GM21529 (cell line): ENCODE data around the gene REN.

Source experiments
- ATAC-seq: cut with Tn5 transposase; IDR thresholded peaks from one replicate; pipeline ENCODE4 v1.9.1; 2021; ENCODE audit not compliant: unreplicated experiment

Gene REN

DNA sequence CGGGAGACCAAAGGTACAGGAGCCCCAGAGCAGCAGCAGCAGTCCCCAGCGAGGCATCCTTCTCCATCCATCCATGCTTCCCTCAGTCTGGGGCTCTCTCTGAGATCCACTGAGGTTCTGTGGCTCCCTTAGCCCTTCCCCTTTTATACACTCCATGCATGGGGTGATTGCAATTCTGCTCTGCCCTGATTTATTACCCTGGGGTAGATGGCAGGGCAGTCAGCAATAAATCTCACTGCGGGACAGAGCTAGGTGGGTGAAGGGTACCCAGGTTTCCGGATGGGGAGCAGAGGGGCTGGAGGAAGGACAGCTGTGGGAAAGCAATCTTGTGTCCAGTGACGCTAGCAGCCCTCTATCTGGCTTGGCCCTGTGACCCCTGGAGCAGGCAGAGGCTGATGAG lies at the start of gene REN:
Gene REN (minus strand): TSS at position 119 of the 400 bp plus-strand sequence. CDS start 44 bp downstream, at position 75.
- ATAC-seq, result no peak

DNA sequence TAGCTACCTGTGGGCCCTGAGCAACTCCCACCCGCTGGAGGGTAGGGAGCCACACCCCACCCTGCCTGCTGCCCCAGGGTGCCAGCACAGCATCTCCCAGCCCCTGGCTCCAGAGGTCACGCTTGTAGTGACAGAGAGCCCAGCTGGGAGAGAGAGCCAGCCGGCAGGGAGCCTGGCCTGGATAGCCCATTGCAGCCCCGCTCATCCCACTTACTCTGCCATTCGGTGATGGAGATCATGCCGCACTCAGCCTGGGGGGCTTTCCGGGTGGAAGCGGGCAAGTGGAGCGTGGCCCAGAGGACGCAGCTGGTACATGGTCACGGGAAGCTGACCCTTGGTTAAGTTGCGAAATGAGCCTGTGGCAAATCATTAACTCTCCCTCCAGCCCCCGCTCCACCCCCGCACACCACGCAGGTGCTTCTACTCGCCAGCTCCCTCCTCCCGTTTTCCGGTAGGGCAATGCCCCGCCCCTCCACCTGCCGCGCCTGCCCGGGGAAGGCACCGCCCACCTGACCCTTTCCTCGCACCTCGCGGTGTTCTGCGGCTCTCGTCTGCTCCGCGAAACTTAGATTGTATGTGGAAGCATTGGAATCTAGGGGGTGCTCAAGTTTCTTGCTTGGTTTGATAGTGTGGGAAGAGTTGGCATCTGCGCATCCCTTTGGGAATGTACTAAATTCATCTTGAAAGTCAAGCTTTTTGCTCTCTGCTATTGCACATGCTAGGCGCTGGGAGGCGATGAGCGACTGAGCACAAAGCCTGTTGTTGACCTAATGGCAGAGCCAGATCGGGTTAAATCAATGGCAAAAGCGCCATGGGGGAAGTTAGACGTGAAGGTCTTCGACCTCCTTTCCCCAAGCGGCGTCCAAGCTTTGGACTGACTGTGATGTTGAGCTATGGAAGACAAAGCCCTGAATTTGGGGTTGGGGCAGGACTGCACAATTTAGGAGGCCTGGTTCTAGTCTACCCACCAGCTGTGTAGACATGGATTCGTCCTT lies 47.8 kb upstream of the REN start, which contains the start of gene GOLT1A:
Gene GOLT1A (minus strand): TSS at position 321 of the 995 bp plus-strand sequence. CDS start 82 bp downstream, at position 239.
- ATAC-seq, result peak; percentile 64

DNA sequence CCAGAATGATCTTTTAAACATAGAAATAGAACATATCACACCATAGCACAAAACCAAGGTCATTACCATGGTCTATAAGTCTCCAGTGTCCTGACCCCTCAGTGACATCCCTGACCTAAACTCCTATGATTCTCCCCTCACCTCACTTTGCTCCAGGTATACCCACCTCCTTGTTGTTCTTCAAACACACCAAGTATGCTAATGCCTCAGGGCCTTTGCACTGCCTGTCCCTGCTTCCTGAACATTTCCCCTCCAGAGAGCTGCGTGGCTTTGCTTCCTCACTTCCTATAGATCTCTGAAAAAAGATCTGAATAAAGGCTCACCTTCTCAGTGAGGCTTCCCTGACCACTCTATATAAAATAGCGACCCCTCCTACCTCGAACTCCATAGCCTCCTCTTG lies 46.6 kb upstream of the REN start:
- ATAC-seq, result no peak

DNA sequence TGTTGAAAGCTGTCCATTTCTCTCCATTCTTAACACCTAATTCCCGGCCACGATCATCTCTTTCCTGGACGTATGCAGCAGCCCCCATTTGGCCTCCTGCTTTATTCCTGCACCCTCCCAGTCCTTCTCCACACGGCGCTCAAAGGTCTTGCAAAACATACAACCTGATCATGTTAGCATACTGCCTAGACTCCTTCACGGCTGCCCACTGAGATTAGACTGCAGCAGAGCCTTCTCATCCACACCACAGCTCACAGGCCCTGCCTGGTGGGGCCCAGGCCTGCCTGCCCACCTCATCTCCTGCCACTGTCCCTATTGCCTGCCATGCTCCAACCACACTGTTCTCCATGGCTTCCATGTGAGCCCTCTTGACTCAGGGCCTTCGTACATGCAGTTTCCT lies 44.9 kb upstream of the REN start:
- no peak for ATAC-seq

DNA sequence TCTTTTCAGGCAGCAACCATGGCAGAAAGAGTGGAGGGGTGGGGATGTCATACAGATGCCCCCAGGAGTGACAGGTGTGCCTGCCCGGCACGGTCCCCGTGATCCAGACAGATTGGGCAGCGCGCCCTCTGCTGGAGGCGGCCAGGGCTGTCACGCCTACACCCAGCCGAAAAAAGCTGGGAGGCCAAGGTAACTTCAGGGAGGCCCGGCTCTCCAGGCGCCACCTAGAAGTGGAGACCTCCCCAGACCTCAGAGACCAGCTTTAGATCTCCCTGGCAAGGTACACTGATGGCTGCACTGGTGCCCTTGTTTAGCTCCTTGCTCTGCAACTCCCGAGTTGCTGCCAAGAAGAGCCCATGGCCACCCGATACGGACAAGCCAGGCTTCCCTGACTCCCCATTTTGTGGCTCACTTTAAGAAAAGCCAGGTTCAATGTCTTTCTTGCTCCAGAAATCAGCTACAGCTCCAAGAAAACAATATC lies 41.0 kb upstream of the REN start:
- ATAC-seq, result no peak

DNA sequence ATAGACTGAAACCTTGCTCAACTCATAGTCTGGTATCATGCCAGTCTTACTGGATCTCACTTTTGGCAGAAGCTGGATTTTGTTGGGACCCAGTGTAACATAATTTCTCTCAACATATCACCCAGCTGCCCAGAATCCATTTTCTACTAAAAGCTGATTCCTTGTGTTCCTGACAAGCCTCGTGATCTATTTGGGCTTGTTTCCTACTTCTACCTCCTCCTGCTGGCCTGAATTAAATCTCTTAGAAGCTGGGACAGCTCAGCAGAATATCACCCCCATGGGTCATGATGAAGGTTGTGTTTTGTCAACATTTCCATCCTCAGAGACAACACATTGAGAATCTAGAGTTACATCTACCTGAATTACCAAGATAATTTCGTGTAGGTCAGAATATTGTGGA lies 40.0 kb upstream of the REN start:
- no peak for ATAC-seq

DNA sequence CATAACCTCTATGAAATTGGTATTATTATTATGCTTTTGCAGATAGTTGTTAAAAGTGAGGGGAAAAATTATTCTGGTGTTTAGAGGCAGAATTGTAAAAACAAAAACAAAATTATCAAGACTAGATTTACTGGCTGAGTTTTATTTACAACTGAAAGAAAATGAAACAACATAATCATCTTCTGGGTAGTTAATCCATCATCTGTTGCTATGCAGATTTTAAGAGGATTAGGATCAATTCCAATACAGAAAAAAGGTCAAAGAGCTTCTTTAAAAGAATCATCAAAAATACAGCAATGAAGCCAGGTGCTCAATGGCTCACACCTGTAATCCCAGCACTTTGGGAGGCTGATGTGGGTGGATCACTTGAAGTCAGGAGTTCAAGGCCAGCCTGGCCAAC lies 39.3 kb upstream of the REN start:
- no peak for ATAC-seq

DNA sequence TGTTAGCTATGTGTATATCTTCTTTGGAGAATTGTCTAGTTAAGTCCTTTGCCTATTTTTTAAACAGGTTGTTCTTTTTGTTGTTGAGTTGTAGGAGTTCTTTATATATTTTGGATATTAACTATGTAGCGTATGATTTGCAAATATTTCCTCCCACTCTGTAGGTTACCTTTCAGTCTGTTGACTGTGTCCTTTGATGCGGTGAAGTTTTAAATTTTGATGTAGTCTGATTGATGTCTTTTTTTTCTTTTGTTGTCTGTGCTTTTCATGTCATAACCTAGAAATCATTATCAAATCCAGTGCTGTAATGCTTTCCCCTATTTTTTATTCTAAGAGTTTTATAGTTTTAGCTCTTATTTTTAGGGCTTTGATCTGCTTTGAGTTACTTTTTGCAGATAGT lies 38.8 kb upstream of the REN start:
- ATAC-seq, result no peak

DNA sequence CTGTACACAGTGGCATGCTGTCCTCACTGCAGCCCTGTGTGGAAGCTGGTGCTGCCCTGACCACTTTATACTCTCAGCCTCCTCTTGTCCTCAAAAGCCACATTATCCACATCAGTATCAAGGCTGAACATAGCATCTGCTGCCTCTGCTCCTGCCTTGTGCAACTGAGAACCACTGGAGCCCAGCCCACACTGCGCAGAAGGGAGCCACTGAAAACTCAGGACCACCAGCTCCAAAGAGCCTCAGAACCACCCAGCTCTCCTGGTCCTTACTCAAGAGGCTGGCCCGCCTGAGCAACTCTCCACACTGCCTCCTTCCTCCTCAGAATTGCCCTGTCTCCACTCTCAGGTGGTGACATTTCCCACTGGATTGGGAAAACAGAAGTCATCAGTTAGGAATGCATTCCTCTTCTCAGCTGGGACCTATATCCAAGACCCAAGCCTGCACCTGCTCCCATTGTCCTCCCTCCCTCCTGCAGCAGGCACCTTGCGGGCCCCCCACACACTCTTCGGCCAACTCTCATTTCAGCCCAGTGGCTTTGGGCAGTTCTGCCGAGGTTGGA lies 37.1 kb upstream of the REN start:
- ATAC-seq, result no peak

DNA sequence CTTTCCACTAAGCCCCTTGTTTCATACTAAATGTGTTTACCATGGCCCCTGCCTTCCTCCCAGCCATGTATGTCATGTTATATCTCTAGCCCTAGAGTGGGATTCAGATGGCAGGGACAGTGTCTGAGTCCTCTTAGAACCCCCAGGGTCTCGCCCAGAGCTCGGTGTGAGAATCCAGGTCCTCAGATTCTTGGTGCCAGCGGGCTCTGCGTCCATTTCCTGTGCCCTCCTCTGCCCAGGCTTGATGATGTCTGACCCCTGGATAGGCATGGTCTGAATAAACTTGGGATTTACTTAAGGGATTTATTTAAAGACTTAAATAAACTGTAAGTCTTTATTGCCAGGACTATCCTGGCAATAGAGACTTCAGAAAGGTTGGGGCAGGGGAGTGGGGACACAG lies 36.3 kb upstream of the REN start:
- no peak for ATAC-seq

DNA sequence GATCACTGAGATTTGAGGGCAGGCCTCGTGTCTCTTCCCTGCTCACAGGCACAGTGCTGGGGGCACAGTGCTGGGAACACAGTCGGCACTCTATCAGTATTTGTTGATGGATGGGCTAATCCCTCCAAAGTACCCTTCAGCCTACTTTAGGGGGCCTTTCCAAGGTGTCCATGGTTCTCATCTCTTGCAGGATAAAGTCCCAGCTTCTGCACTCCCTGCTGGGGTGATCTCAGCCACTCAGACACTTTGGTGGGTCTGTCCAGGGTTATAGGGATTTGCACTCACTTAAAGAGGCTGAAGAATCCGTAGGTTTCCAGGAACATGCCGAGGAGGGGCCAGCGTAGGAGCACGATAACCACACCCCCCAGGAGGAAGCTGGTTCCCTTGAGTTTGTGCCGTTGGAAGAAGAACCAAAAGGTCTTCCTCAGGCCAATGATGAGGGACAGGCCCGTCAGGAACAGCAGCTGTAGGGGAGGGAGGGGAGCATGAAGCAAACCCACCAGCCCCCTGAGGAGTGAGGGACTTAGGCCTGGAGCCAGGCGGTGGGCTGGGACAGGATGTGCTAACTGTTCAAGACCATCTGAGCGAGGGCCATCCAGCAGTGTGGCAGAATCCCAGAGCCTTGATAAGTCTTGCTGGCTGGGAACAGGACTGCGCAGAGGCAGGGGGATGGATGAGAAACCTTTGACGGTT lies 35.4 kb upstream of the REN start:
- ATAC-seq, result no peak

DNA sequence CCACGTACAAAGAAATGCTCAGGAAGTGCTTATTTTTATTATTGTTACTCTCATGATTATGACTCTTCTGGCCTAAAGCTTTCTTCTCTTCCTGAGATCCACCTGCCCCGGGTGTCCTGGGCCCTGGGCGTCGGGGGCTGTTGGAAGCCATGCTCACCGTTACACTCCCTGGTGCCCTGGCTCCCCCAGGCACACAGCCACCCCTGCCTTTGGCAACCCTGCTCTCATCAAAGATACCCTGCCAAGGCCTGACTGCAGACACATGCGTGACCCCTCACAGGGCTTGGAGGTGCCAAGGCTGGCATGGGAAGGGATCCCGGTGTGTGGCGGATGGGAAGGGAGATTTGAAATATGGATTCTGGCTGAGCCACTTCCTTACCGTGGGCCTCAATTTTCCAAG lies 33.4 kb upstream of the REN start:
- ATAC-seq, result no peak

DNA sequence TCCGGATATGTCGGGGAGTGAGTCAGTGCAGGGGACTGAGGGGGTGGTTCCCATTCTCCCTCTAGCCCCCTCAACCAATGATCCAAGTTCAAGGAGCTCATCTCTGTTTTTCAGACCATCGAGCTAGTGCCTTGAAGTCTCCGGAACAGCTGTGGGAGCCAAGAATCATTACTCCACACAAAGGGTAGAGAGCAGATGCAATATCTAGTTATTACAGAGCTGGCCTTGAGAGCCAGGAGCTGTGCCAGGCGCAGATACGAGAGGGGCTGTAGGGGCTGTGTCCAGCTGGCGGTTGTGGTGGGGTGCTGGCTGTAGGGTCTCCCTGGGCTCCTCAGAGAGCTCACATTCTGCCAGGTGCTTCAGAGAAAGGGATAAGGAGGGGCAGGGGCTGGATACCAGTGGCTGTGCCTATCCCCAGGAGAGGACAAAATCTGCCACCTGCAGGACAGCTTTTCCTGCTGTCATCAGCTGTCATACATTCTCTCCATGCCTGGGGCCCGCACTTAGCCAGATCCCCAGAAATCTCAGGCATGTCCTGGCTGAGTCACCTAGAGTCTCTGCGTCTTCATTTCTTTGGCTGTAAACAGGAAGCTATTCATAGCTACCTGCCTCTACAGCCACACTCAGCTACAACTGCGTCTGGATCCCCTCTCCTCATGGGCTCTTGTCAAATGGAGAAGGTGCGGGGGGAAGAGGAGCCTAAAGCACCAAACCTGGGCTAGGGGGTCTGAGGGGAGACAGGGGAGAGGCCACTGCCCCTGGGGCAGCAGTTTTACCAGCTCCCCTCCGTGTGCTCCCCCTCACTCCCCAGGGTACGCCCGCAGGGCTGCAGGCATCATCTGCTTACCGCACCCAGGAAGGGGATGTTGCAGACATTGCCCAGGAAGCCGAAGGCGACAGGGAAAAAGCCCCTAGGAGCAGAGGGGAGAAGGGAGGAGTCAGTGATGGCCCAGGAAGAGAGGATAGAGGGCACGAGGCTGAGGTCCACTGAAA lies 32.5 kb upstream of the REN start:
- no peak for ATAC-seq

DNA sequence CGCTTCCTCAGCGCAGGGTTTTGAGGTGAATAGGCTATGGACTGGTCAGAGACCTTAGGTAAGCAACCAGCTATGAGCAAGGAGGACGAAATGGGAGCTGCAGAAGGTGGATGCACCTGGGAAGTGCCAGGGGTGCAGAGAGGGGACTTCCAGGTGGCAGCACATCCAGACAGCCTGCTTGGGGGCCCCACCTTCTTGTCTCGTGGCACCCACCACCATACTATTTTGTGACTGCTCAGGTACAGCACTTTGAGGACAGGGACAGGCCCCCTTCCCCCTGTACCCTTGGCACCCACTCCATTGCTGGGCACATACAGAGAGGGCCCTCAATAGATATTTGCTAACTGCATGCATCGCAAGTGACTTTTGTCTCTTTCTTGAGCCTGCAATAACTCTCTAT lies 30.9 kb upstream of the REN start:
- no peak for ATAC-seq

DNA sequence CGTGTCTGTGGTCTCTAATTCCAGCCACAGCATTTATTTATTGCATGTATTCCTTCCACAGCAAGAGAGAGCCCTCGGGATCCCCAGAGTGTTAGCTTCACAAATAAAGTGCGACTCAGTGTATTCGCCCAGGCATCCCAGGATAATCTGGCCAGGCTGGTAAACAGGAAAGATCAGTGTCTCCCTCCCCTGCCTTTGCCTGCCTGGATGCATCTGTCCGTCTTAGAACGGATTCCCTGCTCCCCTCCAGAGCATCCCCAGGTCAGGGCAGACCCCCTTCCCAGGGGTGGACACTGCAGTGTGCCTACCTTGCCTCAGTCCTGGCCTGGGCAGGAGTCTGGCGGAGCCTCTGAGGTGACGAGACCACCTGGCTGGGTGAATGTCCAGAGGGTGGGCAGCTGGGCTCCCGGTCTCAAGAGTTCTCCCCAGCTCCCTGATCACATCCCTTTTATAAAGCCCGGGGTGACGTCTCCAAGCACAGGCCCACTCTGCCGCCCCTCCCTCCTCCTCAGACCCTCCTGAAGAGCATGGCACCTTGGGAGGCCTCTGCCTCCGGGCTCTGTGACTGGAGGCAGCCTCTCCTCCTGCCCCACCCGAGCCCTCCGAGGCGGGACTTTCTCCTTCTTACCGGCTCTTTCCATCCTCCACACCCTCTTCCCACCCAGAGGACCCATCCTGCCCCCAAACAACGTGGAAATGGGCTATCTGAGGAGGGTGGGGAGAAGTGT lies 30.1 kb upstream of the REN start, which contains the start of gene KISS1:
Gene KISS1 (minus strand): TSS at position 424 of the 728 bp plus-strand sequence. CDS start 3,615 bp downstream, outside the sequence.
- no peak for ATAC-seq

DNA sequence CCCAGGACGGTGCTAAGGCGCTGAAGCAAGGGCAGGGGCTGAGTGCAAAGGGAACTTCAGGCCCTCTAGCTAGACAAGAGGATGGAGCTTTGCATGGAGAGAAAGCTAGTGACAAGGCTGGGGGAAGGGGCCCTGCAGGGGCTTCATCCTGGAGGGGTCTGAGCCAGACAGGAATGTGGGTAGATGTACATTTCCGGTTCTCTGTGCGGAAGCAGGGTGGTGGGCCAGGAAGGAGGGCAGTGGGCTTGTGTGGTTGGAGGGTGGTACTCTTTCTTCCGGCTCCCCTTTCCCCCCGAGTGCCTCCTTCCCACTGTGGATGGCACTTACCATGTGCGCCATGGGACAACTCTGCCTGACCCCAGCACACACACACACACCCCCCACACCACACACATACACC lies 28.6 kb upstream of the REN start:
- ATAC-seq, result no peak

DNA sequence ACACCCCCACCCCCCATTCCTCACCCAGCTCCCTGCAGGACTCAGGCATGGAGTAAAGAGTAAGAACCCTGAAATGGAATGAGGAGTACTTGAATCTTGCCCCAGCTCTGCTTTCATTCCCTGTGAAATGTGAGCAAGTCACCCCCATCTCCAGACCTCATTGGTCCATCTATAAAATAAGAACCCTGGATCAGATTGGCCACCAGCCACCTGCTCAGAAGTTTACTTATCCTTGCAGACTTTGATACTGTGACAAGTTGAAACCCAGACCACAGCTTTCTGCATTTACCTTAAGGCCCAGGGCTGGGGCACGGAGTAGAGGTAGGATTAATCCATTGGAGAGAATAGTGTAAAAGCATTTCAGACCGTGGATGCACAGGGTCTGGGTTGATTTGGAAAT lies 27.9 kb upstream of the REN start:
- no peak for ATAC-seq

DNA sequence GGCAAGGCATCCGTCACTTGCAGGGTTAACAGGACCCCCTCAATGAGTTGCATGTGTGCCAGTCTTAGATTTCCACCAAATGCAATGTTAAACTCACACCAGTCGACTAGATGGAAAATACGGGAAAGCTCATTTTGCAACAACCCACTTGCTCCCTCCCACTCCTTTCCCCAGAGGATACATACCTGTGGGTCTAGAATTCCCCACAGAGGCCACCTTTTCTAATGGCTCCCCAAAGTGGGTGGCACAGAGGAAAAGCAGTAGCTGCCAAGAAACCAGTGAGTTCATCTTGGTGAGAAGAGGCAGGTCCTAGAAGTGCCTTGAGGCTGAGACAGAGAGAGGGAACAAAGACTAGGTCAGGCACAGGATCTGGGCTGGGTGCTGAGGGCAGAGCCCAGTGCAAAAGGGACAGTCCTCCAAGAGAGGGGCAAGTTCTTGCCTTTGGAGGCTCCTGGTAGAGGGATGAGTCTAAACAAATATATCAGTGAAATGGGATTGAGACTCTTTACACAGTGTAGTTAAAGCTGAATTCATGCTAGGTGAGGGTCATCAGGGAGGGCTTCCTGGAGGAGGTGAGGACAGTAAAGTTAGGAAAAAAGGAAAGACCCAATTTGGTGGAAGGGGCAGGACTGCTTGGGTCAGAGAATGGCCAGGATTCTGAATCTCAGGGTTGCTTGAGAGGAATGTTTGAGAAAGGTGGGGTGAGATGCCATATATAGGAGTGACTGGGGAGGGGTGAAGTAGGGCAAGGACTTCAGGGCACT lies 26.6 kb upstream of the REN start:
- no peak for ATAC-seq

DNA sequence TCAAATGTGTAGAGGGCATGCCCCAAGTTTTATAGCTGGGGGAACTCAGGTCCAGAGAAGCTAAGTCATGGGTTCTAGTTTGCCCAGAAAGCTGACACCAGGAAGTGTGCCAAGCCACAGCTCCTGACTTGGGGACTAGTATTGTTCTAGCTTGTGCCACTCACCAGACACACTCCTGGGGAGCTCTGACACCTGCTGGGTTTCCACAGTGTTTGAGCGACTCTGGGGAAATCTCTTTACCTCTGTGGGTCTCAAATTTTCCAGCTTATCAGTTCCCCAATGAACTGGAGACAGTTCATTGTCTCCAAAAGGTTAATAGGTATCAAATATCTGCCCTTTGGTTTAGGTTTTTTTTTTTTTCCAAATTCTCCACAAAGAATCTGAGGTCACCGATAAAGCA lies 25.9 kb upstream of the REN start:
- ATAC-seq, result no peak
